GM23248 (cell line): ENCODE results near the gene GGT7.

Source experiments
- EZH2 ChIP-seq: fragments of 200-600 bp; sonication (generic); IDR thresholded peaks from 2 replicates; pipeline ENCODE4 v1.6.1; 2018; ENCODE audit warnings: antibody characterized with exemption, mild to moderate bottlenecking; ENCODE audit not compliant: insufficient read depth, poor library complexity, severe bottlenecking
- EZH2phosphoT487 ChIP-seq: fragments of 200-600 bp; sonication (generic); IDR thresholded peaks from 2 replicates; pipeline ENCODE4 v1.6.1; 2018; ENCODE audit warnings: antibody characterized with exemption, moderate library complexity, mild to moderate bottlenecking, low read depth; ENCODE audit not compliant: insufficient read depth

DNA sequence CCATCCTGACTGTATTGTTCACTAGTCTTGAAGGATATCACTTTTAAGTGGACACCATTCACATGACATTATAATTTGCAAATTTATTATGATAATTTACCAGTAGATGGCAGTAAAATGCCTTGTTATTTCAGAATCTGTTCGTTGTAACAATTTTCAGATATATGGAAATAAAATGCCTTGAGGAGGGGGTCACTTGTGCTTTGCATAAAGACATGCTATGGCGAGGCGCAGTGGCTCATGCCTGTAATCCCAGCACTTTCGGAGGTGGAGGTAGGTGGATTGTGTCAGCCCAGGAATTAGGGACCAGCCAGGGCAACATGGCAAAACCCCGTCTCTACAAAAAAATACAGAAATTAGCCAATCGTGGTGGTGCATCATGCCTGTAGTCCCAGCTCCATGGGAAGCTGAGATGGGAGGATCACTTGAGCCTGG is 38.2 kb downstream of the GGT7 start:
- TF ChIP-seq EZH2phosphoT487 (no peak), EZH2 (no peak)
